Measurements from ENCODE around the gene TIMM44. TPM values are rescaled to one million over a fixed set of nuclear protein-coding genes. Genes with fewer than 3 reads are reported as not detected.
A peak's percentile ranks its signal among the peaks of the same experiment; 100 is the strongest.

Gene TIMM44
- total RNA-seq, 1 experiment from 2014 or later, result 142 TPM

GRCh38 chr19:7908078-7908699 is 35.3 kb downstream of the TIMM44 start:
- intact Hi-C loops (cut with micrococcal nuclease), result no loop called here
- Mint-ChIP-seq H3K27me3 (ENCODE audit: insufficient read depth, unreplicated experiment) (no peaks in the 10 kb centered on the region), H3K36me3 (ENCODE audit: insufficient read depth, unreplicated experiment) (peaks cover 34% of the 10 kb centered on the region), H3K9me3 (ENCODE audit: unreplicated experiment) (no peaks in the 10 kb centered on the region), H3K4me3 (ENCODE audit: unreplicated experiment) (no peak overlapping the region), H3K27ac (ENCODE audit: low read depth, unreplicated experiment) (no peak overlapping the region), H3K4me1 (ENCODE audit: insufficient read depth, unreplicated experiment) (peaks cover 22% of the 10 kb centered on the region)
- TF ChIP-seq CTCF (IDR thresholded peaks at IDR 0.05; ENCODE audit: unreplicated experiment), result no peak
- POLR2A ChIA-PET, result interaction anchor here (0.7 kb wide), 1 partner anchor 9 kb away, joined by 6 read pairs; no protein-coding TSS in a partner anchor
- DNase-seq (ENCODE audit: unreplicated experiment), result no peak
- CTCF ChIA-PET, result interaction anchor here (0.8 to 1.1 kb wide), 3 partner anchors 14 to 55 kb away, joined by 3 to 5 read pairs (median 4); partner anchors contain the start of gene TIMM44
- BruUV-seq (replicated peaks), result no TSS peak

- DNase-seq (ENCODE audit: unreplicated experiment), result no peak
- peak overlapping the region; percentile 31 for H3K4me3 Mint-ChIP-seq (ENCODE audit: unreplicated experiment)
- ChIA-PET CTCF (interaction anchor here (0.9 to 1.1 kb wide), 2 partner anchors 36 to 55 kb away, joined by 3 to 5 read pairs; partner anchors contain the start of gene TIMM44), POLR2A (no interaction called here)
- no peaks in the 10 kb centered on the region for H3K27me3 Mint-ChIP-seq (ENCODE audit: insufficient read depth, unreplicated experiment)
- no peak for TF ChIP-seq CTCF (IDR thresholded peaks at IDR 0.05; ENCODE audit: unreplicated experiment)
- peaks cover 22% of the 10 kb centered on the region for H3K4me1 Mint-ChIP-seq (ENCODE audit: insufficient read depth, unreplicated experiment)
- no TSS peak for BruUV-seq (replicated peaks)
- intact Hi-C loops (cut with micrococcal nuclease), result no loop called here
- no peak overlapping the region for H3K27ac Mint-ChIP-seq (ENCODE audit: low read depth, unreplicated experiment)
- no peaks in the 10 kb centered on the region for H3K9me3 Mint-ChIP-seq (ENCODE audit: unreplicated experiment)
- peaks cover 31% of the 10 kb centered on the region for H3K36me3 Mint-ChIP-seq (ENCODE audit: insufficient read depth, unreplicated experiment)
Observed at GRCh38 chr19:7907544-7907943, 35.9 kb downstream of the TIMM44 start.

- H3K27me3 Mint-ChIP-seq (ENCODE audit: insufficient read depth, unreplicated experiment), result no peaks in the 10 kb centered on the region
- BruUV-seq (replicated peaks), result no TSS peak
- DNase-seq (ENCODE audit: unreplicated experiment), result no peak
- peak overlapping the region; percentile 31 for H3K4me3 Mint-ChIP-seq (ENCODE audit: unreplicated experiment)
- intact Hi-C loops (cut with micrococcal nuclease), result no loop called here
- H3K4me1 Mint-ChIP-seq (ENCODE audit: insufficient read depth, unreplicated experiment), result peaks cover 22% of the 10 kb centered on the region
- TF ChIP-seq CTCF (IDR thresholded peaks at IDR 0.05; ENCODE audit: unreplicated experiment), result no peak
- CTCF ChIA-PET, result no interaction called here
- H3K9me3 Mint-ChIP-seq (ENCODE audit: unreplicated experiment), result no peaks in the 10 kb centered on the region
- H3K27ac Mint-ChIP-seq (ENCODE audit: low read depth, unreplicated experiment), result peak overlapping the region; percentile 59
- peaks cover 27% of the 10 kb centered on the region for H3K36me3 Mint-ChIP-seq (ENCODE audit: insufficient read depth, unreplicated experiment)
- POLR2A ChIA-PET, result no interaction called here
Observed at GRCh38 chr19:7907122-7907521, 36.3 kb downstream of the TIMM44 start.

GRCh38 chr19:7905859-7906258 is 37.6 kb downstream of the TIMM44 start:
- no TSS peak for BruUV-seq (replicated peaks)
- H3K9me3 Mint-ChIP-seq (ENCODE audit: unreplicated experiment), result no peaks in the 10 kb centered on the region
- no peak for TF ChIP-seq CTCF (IDR thresholded peaks at IDR 0.05; ENCODE audit: unreplicated experiment)
- H3K27me3 Mint-ChIP-seq (ENCODE audit: insufficient read depth, unreplicated experiment), result no peaks in the 10 kb centered on the region
- intact Hi-C loops (cut with micrococcal nuclease), result no loop called here
- POLR2A ChIA-PET, result no interaction called here
- CTCF ChIA-PET, result interaction anchor here (0.6 to 1.1 kb wide), 2 partner anchors 12 to 57 kb away, joined by 3 to 6 read pairs; no protein-coding TSS in a partner anchor
- peak overlapping the region; percentile 97 for H3K4me3 Mint-ChIP-seq (ENCODE audit: unreplicated experiment)
- H3K4me1 Mint-ChIP-seq (ENCODE audit: insufficient read depth, unreplicated experiment), result peaks cover 29% of the 10 kb centered on the region
- peak overlapping the region; percentile 98 for H3K27ac Mint-ChIP-seq (ENCODE audit: low read depth, unreplicated experiment)
- no peak for DNase-seq (ENCODE audit: unreplicated experiment)
- peaks cover 23% of the 10 kb centered on the region for H3K36me3 Mint-ChIP-seq (ENCODE audit: insufficient read depth, unreplicated experiment)

Measured in MCF 10A (cell line).